H1 (cell line): ENCODE measurements around the gene RNF182. TPM values are rescaled to one million over a fixed set of nuclear protein-coding genes. Genes with fewer than 3 reads are reported as not detected.

Experiments
- EGR1 ChIP-seq: IDR thresholded peaks from 2 replicates; pipeline ENCODE4 v1.6.1; 2011; ENCODE audit warnings: low read depth, low read length, borderline replicate concordance
- EZH2 ChIP-seq: fragments of 200-600 bp; sonication (generic); IDR thresholded peaks from 2 replicates; pipeline ENCODE4 v1.7.1; 2012; ENCODE audit warnings: low read depth, mild to moderate bottlenecking, moderate library complexity, low read length, inconsistent platforms; ENCODE audit not compliant: severe bottlenecking
- KDM1A ChIP-seq: fragments of 200-600, 300-600 bp; sonication (generic); IDR thresholded peaks from 2 replicates; pipeline ENCODE4 v1.7.1; 2016; ENCODE audit warnings: mild to moderate bottlenecking, low read length, borderline replicate concordance
- NRF1 ChIP-seq: IDR thresholded peaks from 2 replicates; pipeline ENCODE4 v1.6.1; 2011; ENCODE audit warnings: mild to moderate bottlenecking, low read depth, low read length, improper control_type of control experiment
- POLR2A ChIP-seq, 2 experiments: IDR thresholded peaks; 1 replicate in 1 of 2; 2 replicates in 1 of 2; pipeline ENCODE4 v1.6.1; 2011; ENCODE audit warnings: low read depth in 2 of 2, low read length in 2 of 2, mild to moderate bottlenecking in 2 of 2; ENCODE audit errors: control extremely low read depth in 1 of 2
- RBBP5 ChIP-seq: IDR thresholded peaks from 2 replicates; pipeline ENCODE4 v1.7.1; 2012; ENCODE audit warnings: low read depth, mild to moderate bottlenecking, inconsistent platforms, low read length, moderate library complexity, borderline replicate concordance
- SIRT6 ChIP-seq: IDR thresholded peaks from one replicate; pipeline ENCODE4 v1.7.1; 2012; ENCODE audit warnings: low read length, inconsistent platforms
- SRF ChIP-seq: IDR thresholded peaks from 2 replicates; pipeline ENCODE4 v1.6.1; 2011; ENCODE audit warnings: mild to moderate bottlenecking, low read depth, low read length, moderate library complexity
- TAF7 ChIP-seq: optimal IDR thresholded peaks from 2 replicates; pipeline ENCODE3; 2011; ENCODE audit warnings: low read depth, mild to moderate bottlenecking, inconsistent platforms, low read length, moderate library complexity, borderline replicate concordance
- TBP ChIP-seq: IDR thresholded peaks from 2 replicates; pipeline ENCODE4 v1.6.1; 2011; ENCODE audit warnings: low read depth, low read length, improper control_type of control experiment
- polyA plus RNA-seq, 7 experiments: library from polyadenylated mRNA; depleted of rRNA in 3 of 7; stranded (reverse) in 5 of 7; unstranded in 2 of 7; fragments of >200 nt in 5 of 7; fragments of 200-250 nt in 2 of 7; gene quantifications; 1 replicate in 5 of 7; 2 replicates in 1 of 7; 4 replicates in 1 of 7; pipeline versions ENCODE4 v1.2.1 to v1.2.3, GENCODE V29; 2011 to 2013; ENCODE audit warnings: missing spikeins in 2 of 7, mixed read lengths in 2 of 7
- total RNA-seq: library from RNA; stranded (reverse); fragmentation: NEBNext Ultra II Directional; extraction: Animal tissue kit (Norgen Biotek cat#: 25700); gene quantifications from 2 replicates; pipeline ENCODE4 v1.2.1, GENCODE V29; 2021
- TF ChIP-seq, protein P1 (sequence below): fragments of 300-600 bp; sonication (generic); IDR thresholded peaks from 2 replicates; pipeline ENCODE4 v1.7.1; 2012; ENCODE audit warnings: low read length, moderate library complexity, mild to moderate bottlenecking, inconsistent platforms; ENCODE audit not compliant: insufficient replicate concordance

RNF182 gene
- total and polyA plus RNA-seq, 2 of the 8 experiments (the other 6 are each of a cell fraction or from before 2014, with no cell fraction given) = 6.2 to 10.7 TPM

DNA sequence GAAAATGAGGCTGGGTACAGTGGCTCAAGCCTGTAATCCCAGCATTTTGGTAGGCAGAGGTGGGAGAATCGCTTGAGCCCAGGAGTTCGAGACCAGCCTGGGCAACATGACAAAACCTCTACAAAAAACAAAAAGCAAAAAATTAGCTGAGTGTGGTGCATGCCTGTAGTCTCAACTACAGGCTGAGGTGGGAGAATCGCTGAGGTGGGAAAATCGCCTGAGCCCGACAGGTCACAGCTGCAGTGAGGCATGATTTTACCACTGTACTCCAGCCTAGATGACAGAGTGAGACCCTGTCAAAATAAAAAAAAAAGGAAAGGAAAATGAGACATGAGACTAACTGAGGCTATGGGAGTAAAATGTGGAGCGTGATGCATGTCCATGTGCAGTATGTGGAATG, 104.9 kb downstream of the RNF182 start (continued):
- TF ChIP-seq, protein P1, sequence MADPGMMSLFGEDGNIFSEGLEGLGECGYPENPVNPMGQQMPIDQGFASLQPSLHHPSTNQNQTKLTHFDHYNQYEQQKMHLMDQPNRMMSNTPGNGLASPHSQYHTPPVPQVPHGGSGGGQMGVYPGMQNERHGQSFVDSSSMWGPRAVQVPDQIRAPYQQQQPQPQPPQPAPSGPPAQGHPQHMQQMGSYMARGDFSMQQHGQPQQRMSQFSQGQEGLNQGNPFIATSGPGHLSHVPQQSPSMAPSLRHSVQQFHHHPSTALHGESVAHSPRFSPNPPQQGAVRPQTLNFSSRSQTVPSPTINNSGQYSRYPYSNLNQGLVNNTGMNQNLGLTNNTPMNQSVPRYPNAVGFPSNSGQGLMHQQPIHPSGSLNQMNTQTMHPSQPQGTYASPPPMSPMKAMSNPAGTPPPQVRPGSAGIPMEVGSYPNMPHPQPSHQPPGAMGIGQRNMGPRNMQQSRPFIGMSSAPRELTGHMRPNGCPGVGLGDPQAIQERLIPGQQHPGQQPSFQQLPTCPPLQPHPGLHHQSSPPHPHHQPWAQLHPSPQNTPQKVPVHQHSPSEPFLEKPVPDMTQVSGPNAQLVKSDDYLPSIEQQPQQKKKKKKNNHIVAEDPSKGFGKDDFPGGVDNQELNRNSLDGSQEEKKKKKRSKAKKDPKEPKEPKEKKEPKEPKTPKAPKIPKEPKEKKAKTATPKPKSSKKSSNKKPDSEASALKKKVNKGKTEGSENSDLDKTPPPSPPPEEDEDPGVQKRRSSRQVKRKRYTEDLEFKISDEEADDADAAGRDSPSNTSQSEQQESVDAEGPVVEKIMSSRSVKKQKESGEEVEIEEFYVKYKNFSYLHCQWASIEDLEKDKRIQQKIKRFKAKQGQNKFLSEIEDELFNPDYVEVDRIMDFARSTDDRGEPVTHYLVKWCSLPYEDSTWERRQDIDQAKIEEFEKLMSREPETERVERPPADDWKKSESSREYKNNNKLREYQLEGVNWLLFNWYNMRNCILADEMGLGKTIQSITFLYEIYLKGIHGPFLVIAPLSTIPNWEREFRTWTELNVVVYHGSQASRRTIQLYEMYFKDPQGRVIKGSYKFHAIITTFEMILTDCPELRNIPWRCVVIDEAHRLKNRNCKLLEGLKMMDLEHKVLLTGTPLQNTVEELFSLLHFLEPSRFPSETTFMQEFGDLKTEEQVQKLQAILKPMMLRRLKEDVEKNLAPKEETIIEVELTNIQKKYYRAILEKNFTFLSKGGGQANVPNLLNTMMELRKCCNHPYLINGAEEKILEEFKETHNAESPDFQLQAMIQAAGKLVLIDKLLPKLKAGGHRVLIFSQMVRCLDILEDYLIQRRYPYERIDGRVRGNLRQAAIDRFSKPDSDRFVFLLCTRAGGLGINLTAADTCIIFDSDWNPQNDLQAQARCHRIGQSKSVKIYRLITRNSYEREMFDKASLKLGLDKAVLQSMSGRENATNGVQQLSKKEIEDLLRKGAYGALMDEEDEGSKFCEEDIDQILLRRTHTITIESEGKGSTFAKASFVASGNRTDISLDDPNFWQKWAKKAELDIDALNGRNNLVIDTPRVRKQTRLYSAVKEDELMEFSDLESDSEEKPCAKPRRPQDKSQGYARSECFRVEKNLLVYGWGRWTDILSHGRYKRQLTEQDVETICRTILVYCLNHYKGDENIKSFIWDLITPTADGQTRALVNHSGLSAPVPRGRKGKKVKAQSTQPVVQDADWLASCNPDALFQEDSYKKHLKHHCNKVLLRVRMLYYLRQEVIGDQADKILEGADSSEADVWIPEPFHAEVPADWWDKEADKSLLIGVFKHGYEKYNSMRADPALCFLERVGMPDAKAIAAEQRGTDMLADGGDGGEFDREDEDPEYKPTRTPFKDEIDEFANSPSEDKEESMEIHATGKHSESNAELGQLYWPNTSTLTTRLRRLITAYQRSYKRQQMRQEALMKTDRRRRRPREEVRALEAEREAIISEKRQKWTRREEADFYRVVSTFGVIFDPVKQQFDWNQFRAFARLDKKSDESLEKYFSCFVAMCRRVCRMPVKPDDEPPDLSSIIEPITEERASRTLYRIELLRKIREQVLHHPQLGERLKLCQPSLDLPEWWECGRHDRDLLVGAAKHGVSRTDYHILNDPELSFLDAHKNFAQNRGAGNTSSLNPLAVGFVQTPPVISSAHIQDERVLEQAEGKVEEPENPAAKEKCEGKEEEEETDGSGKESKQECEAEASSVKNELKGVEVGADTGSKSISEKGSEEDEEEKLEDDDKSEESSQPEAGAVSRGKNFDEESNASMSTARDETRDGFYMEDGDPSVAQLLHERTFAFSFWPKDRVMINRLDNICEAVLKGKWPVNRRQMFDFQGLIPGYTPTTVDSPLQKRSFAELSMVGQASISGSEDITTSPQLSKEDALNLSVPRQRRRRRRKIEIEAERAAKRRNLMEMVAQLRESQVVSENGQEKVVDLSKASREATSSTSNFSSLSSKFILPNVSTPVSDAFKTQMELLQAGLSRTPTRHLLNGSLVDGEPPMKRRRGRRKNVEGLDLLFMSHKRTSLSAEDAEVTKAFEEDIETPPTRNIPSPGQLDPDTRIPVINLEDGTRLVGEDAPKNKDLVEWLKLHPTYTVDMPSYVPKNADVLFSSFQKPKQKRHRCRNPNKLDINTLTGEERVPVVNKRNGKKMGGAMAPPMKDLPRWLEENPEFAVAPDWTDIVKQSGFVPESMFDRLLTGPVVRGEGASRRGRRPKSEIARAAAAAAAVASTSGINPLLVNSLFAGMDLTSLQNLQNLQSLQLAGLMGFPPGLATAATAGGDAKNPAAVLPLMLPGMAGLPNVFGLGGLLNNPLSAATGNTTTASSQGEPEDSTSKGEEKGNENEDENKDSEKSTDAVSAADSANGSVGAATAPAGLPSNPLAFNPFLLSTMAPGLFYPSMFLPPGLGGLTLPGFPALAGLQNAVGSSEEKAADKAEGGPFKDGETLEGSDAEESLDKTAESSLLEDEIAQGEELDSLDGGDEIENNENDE = no peak
- TF ChIP-seq RBBP5 (no peak), EZH2 (no peak), NRF1 (no peak), POLR2A (IDR thresholded peaks at IDR 0.05; ENCODE audit: control extremely low read depth in 1 of 2, low read depth in 2 of 2, low read length in 2 of 2) (no peak), TAF7 (no peak), SRF (no peak), KDM1A (no peak), TBP (no peak), SIRT6 (no peak), EGR1 (no peak)
